Kidney tubule cell (primary cell): ENCODE results near the gene LEF1.

Experiments used
- DNase-seq: peaks from one replicate; pipeline ENCODE4 v3.0.0-alpha.2; 2018; ENCODE audit warnings: low spot score

The LEF1 gene

DNA sequence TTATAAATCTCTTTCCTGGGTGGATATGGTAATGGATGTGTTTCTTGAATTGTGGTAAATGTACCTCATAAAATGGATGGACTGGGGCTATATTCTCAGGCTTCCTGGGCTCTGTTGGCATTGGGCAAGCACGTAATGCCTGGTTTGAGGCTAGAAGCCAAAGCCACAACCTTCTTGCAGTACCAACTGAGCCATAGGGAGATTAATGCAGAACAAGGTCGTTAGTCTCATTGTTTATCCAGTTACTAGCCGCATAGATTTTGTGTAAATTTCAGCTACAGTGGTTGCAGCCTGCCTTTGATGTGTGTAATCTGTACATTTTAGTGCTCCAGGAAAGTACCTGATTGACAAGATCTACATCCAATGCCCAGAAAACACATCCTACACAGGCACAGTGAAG lies 7.2 kb upstream of the LEF1 start:
- no peak for DNase-seq

DNA sequence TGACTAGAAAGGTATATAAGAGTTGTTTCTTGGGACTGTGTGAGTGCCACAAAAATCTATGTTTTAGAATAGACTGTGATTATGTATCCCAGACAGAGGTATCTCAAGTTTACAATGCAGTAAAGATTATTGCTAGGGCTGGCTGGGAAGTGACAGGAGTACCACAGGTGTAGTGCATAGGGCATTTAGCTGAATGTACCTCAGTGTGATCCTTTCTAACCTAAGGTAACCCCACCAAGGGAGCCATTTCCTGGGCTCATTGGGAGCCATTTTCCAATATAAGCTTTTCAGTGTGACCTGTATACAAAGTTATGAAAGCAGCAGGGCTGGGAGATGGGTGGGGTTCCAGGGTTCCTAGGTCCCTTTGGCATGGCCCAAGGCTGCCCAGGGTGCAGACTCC lies 6.1 kb upstream of the LEF1 start:
- DNase-seq, result no peak

DNA sequence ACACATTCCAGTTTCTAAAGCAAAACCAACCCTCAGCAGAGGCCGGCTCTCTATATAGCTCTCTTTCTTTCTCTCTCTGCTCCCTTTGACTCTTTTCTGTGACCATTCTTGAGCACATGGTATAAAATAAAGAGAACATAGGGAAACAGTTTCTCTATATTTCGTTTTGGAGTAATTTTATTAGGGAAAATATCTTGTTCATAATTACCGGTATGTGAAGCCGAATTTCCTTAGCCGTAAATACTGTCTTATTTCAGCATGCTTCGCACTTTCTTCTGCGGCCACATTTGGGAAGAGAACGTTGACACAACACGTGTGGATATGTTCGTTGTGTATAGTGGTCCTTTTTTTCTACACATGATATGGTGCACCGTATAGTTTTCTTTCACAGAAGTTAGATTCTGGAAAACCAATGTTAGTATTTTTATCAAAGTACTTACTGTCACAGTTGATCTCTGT lies 4.9 kb upstream of the LEF1 start:
- DNase-seq, result no peak

DNA sequence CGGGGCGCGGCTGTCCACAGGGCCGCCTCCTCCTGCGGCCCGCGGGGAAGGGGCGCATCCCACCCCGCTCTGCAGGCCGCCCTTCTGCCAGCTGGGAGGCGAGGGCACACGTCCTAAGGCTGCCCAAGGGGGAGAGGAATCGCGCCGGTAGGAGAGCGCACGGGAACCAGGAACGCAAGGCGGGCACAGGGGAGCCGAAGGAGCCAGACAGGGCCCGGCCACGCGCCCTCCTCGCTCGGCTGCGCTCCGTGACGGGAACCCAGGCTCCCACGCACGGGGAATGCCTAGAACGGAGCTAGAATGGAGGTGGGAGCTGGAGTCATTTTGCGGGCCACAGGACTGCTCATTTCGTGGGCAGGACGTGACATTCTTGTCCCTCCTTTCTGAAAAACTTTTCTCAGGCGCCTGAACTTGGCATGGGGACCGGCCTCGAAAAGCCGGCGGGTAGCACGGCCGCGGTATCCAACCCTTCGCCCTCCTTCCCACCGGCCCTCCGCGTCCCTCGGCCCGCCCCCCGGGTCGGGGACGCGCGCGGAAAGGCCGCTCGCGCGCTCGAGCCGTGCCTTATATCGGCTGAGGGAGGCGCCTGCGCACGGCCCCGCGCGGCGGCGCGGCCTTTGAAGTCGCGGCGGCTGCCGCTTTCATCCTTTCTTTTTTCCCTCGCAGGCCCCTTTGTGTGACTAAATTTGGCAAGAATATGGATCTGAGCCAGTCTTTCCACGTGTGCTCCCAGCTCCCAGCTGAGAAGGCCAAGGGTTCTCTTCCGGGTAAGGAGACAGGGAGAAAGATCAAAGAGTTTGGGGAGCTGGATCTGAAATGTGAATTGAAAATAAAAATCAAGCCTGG lies 4.2 kb upstream of the LEF1 start:
- peak; percentile 24 for DNase-seq

DNA sequence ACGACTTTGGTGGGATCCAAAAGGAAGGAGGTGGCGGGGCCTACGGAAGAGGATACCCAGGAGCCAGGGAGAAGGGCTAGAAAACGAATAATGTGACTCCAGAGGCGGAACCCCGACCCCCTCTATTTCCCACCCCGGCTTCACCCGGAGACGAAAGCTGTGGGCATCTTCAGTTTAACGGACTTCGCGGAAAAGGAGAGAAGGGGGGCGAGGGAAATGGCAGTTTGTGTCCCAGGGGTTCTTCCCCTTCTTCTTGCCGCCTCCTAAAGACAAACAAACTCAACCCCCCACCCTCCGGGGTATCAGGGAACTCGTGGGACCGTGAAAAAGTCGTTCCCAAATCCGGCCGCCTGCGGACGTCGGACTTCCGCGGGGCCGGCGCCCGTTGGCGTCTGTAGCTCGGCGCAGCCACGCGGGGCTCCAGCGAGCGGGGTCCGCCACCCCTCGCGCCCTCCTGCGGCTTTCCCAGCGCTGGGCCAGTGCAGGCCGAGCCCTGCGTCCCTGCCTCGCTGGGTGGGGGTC lies 3.6 kb upstream of the LEF1 start:
- DNase-seq, result no peak

DNA sequence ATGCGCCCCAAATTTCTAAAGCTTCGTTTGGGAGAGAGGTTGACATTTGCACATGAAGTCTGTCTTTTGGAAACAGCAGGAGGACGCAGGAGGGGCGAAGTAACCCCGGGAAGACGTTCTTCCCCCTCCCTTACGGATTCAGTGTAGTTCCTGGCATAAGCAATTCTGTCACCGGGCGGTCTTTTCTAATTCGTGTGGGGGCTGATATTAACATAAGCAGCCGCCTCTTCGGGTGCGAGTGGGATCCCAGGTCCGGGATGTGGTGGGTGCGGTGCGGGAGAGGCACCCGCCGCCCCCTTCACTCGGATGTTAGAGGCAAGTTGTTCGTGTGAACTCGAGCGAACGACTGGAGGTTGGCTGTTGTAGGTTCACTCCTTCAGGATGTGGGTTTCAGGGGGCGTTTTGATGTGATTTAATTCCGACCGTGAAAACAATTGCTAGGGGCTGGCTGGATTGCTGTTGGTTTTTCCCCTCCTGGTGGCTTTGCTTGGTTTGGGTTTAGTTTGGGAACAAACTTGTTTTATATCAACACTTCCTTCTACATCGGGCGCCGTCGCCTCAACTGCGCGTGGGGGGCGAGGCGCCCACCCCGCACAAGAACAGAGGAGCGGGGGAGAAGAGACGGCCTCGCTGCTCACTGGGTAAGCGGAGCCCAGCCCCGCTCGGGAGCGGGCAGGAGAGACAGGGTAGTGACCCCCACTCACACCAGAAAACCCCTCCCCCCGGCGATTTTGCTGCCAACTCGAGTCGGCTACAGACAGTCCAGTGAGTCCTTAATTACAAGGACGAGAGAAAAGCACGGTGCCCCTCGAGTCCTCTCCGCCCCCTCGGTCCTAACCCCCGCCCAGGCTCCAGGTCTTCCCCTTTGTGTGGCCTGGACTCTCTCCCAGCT lies 2.9 kb upstream of the LEF1 start:
- no peak for DNase-seq

DNA sequence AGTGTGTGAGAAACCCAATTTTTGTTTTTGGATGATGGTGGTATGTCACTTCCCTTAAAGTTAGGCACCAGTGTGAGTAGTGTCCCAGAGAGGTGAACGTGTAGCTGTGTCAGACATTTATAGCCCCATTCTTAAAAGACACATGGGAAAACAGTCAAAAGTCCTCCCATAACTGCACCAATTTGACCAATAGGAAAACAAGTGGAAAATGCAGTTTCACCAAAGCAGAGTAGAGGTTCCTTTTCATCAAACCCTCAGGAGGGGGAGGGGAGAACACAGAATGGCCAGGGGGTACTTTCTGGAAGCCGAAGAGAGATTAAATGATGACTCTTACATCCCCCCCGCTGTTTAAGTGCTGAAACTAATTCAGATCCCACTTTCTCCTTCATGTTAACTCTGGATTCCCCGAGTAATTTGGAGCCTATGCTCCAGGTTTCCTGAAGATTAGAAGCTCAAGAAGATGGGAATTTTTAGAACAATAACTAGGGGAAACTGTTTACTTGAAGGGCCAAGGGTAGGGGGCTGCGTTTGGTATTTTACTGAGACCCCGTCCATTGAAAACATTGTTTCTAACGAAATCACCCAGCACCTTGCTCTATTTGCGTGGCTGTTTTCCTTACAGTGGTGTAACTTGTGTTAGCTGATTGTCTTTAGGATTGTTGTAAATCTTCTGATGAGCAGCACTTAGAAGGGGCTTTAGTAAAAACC lies 2.1 kb upstream of the LEF1 start:
- no peak for DNase-seq

DNA sequence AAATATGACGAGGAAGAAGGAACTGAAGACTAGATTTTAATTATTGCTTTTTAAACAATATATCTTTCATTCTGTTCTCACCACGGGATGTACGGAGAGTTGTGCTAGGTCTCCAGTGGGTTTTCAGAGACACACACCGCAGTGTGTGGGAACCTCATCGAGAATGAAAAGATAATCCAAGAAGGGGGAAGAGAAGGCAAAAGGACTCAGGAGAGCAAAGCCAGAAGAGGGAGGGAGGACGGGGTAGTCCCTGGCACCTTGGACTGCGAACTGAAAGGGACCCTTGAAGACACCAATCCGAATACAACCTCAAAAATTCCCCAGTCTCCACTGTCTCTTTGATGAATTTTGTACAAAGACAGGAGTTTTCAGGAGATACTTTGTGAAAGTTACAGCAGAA lies 932 bp upstream of the LEF1 start:
- no peak for DNase-seq

DNA sequence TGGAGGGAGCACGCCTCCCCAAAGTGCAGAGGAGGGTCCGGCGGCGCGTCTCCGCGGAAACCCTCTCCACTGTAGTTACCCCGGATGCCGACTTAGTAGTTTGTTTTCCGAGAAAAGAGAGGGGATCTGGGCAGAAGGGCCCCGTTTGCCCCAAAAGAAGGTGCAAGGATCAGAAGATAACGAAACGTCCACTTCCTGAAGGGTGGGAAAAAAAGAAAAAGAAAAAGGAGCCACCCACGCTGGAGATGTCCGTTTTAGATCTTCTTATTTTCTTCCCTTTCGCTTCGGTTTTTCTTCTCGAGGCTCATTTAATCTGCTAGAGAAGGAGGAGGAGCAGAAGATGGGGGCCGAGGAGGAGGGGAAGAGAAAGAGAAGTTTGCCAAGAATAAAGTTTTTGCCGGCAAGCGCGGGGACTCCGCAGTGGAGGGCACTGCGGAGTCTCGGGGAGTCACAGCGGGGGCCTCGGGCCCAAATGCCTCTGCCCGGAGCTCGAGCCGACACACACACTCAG lies 517 bp downstream of the LEF1 start:
- peak; percentile 13 for DNase-seq

DNA sequence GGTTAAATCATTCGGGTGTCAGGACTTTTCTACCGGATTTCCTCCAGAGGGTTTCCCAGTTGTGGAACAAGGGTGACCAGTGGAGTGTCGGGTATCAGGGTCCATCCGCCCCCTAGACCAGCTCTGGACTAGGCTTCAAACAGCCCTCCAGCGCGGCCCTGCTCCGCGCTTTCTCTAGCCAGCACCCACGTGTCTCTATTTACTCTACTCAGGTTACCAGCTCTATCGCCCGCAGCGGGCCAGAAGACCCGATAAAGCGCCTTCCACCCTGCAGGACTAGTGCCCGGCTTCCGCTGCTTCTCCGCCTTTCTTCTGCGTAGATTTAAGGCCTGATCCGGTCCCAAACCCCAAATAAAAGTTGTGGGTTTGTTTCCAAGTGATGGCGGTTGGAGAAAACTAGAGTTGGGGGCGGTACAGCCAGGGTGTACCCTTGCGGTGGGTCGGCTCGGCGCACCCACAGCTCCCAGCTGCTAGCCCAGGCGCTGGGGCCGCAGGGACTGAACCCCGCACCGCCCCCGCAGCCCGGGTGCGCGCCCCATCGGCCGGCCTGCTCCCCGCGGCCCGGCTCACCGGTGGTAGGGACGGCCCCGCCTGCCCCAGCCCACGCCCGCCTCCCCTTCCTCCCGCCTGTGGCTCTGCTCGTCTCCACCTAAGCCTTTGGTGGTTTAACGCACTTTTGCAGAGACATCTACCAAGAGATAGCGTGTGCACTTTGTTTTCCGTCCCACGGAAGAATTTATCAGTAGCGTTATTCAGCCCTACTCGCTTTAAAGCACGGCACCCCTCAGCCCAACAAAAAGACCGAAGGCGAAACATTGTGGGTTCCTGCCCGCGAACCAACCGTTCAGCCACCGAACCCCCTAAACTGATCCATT lies 2.1 kb downstream of the LEF1 start:
- DNase-seq, result no peak

DNA sequence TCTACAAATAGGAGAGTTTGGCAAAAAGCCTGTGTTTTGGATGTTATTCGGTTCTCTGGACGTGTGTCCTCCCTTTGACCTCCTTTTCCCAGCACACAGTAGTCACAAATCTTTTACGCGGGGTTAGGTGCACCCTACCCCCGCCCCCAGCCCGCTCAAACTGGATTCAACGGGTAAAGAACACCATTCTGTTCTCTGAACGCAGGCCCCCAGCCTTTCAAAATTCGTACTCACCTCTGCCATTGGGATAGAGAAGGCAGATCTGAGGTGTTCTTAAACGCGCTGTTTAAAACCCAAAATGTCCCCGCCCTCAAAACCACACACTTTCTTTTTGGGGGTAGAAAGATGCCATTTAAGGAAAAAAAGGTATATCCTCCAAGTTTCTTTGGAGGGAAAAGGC lies 2.7 kb downstream of the LEF1 start:
- no peak for DNase-seq

DNA sequence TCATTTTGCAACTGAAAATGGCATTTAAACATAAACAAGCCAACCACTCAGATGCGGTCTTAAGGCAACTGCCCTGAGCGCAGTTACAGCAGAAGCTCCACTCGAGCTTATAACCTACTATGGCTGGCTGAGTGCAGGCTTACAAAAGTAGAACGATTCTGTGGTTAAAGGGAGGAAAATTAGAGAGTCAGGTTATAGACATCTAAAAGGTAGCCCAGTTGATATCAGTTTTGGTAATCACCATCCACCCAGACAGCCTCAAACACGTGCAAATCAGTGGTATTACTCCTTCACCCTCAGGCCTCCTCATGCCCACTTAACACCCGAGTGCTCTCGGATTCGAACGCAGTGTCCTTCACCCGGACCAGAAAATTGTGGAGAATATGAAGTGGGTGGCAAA lies 3.1 kb downstream of the LEF1 start:
- no peak for DNase-seq

DNA sequence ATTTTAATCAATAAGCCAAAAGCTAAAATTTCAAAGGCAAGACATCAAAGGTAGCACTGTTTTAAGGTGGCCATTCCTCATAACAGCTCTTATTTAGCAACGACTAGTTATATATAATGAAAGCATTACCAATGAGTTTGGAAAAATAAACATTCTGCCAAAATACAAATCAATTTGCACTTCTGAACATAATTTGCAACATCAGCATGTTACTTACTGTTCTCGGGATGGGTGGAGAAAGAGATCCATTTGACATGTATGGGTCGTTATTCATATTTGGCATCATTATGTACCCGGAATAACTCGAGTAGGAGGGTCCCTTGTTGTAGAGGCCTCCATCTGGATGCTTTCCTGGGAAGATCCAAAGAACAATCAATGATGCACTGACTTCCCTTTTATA lies 5.4 kb downstream of the LEF1 start:
- no peak for DNase-seq

DNA sequence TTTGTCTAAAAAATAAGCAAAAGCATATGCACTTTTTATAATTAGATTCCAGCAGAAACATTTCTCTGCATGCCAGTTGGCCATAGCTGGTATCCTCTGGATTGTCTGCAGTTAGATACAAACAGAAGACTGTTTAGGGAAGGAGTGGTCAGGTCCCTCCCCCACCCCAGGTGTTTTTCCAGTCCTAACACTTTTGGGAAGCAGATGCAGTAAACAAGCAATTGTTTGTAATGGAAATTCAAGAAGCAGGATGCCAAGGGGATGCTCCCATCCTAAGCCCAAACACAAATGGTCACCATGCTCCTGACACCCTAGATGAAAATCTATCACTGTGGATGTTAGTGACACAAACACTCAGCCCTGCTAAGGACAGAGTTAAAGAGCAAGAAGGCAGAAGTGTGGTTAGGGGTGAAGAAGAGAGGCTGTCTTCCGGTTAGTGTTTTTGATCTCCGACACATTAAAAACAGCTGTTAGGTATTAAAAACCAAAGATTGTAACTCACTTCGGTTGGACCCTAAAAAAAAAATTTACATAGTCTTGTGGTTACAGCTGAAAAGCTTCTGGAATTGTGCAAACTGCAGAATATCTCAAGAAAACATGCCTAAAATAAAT lies 7.9 kb downstream of the LEF1 start:
- DNase-seq, result no peak

DNA sequence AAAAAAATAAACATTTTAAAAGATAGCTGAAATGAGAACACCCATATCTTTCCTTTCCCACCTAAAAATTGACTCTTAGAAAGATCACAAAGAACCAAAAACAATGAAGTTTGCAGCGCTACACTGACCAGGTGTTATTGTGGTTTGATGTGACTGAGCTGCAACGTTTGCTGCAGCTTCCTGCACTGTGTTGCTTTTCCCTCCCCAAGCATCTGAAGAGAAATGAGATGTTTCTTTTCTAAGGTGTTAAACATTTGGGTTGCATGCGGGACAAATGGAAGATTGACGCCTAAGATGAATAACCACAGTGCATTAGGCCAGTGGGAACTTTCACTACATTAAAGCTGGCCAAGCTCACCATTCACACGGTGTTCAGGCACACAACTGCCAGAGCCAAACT lies 8.9 kb downstream of the LEF1 start:
- DNase-seq, result no peak

DNA sequence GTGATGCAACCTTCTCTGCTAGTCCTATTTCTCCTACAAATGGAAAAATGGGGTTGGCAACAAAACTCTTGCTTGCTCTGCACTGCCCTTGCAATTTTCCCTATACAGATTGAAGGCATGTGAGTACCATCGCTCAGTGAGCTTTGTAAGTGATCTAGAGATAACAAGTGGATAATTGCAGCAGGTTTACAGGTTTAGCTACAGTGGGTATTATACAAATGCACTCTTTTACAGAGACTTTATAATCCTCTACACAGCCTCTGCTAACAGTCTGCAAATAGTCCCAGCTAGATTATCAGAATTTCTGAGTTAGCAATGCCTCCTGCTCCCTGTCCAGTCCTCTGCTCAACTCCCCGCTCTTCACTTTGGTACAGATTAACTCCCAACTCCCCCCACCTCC lies 11.1 kb downstream of the LEF1 start:
- DNase-seq, result no peak

DNA sequence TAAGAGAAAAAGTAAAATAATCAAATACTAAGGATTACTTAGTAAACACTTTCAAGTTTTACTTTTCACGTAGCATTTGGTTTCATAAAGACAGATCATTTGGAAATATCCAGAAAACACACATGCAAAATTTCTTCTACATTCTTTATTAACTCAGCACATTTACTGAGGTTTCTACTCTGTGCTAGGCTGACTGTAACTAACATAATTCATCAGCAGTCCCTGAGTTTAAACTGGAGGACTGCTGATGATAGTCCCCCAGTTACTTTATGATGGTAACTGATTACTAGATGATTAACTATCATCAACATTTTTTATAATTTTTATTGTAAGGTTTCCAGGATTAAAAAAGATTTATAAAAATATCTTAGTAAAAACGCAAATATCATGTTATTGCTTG lies 12.3 kb downstream of the LEF1 start:
- DNase-seq, result no peak

DNA sequence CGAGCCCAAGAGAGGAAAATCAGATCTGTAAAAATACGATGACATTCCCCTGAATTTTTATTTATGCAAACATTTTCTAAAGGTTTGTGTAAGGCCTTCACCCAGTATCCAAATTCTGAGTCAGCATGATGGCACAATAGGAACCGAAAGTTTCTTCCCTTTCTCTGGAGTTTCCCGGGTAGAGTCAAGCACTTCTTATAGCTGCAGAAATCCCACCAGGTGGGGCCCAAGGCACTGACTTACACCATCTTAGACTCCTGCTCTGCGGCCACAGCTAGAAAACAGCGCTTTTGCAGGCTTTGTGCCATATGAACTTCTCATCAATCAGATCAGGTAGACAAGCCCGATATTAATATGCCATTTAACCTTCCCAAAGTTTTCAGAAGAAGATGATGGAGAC lies 13.4 kb downstream of the LEF1 start:
- no peak for DNase-seq

DNA sequence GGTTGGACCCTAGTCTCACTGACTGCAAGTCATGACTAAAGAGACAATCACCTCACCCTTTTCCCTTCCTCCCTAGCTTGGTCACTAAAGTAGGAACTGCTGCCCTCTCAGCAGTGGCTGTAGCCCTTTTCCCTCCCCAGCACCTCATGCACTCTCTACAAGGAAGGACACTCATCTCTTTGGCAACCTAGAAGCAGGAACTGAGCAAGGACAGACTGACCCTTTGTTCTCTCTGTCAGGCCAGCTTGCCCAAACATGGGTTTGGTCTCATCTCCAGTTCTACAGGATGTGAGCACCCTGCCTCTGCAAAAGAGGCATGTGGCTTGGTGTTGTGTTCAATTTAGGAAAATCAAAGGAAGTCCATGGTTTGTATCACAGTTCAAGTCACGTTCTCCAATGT lies 15.8 kb downstream of the LEF1 start:
- no peak for DNase-seq

DNA sequence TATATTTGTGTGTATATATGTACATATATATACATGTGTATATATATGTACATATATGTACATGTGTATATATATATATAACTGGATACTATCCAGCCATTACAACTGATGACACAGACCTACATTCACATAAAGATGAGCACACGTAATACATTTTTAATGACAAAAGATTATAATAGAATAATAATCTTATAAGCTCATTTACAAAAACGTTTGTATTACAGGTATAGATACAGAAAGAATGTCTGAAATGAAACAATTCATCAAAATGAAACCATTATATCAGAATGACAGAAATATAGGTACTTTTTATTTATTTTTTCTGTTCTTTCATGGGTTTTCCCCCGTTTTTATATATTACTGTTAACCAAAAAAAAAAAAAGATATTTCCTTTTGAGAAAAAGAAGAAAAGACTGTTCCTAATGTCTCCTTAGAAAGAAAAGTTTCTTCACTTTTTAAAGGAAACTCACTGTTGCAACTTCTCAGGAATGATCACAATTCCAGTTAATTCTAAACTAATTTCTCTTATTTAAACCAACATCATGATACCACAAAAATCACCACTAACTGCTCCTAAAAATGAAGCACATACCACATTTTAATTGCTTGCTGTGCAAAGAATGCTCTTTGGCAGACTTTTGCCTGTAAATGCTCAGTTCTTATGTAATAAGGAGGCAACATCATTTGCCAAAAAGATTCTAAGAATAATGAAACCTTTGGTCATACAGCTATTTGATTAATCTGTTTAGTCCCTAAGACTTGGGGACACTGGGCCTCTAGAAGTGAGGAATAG lies 18.9 kb downstream of the LEF1 start:
- DNase-seq, result no peak
